ENCODE measurements around the gene MDC1.

The MDC1 gene

GRCh38 chr6:30707281-30707850 is 9.7 kb downstream of the MDC1 start:
- no peak for DNase-seq (ENCODE audit: low read depth in 1 of 2, low spot score in 1 of 2)

GRCh38 chr6:30705620-30706019 is 11.5 kb downstream of the MDC1 start:
- no peak for DNase-seq (ENCODE audit: low read depth in 1 of 2, low spot score in 1 of 2)

- DNase-seq (ENCODE audit: low read depth in 1 of 2, low spot score in 1 of 2), result no peak
These were observed 13.3 kb downstream of the MDC1 start for GRCh38 chr6:30703821-30704220.

- DNase-seq (ENCODE audit: low read depth in 1 of 2, low spot score in 1 of 2), result no peak
These were observed 14.1 kb downstream of the MDC1 start for GRCh38 chr6:30703011-30703410.

GRCh38 chr6:30700340-30700739 is 16.7 kb downstream of the MDC1 start:
- DNase-seq (ENCODE audit: low read depth in 1 of 2, low spot score in 1 of 2), result no peak

GRCh38 chr6:30696432-30696831 is 20.6 kb downstream of the MDC1 start:
- no peak for DNase-seq (ENCODE audit: low read depth in 1 of 2, low spot score in 1 of 2)

- no peak for DNase-seq (ENCODE audit: low read depth in 1 of 2, low spot score in 1 of 2)
These were observed 25.8 kb downstream of the MDC1 start for GRCh38 chr6:30691208-30691847.

- peak; percentile 52 to 71 for DNase-seq (ENCODE audit: low read depth in 1 of 2, low spot score in 1 of 2)
These were observed 26.5 kb downstream of the MDC1 start, which contains the start of gene NRM for GRCh38 chr6:30690403-30691207. TSS of gene NRM (minus strand) at chr6:30690984. CDS start at chr6:30690974, 10 bp downstream.

- no peak for DNase-seq (ENCODE audit: low read depth in 1 of 2, low spot score in 1 of 2)
These were observed 27.1 kb downstream of the MDC1 start for GRCh38 chr6:30689985-30690384.

GRCh38 chr6:30689022-30689865 is 27.8 kb downstream of the MDC1 start:
- DNase-seq (ENCODE audit: low read depth in 1 of 2, low spot score in 1 of 2), result no peak

- DNase-seq (ENCODE audit: low read depth in 1 of 2, low spot score in 1 of 2), result no peak
These were observed 28.5 kb downstream of the MDC1 start for GRCh38 chr6:30688569-30688968.

GRCh38 chr6:30687659-30688431 is 29.2 kb downstream of the MDC1 start:
- no peak for DNase-seq (ENCODE audit: low read depth in 1 of 2, low spot score in 1 of 2)

GRCh38 chr6:30686908-30687658 is 30.0 kb downstream of the MDC1 start:
- DNase-seq (ENCODE audit: low read depth in 1 of 2, low spot score in 1 of 2), result peak; percentile 61 to 70

- peak; percentile 79 to 84 for DNase-seq (ENCODE audit: low read depth in 1 of 2, low spot score in 1 of 2)
These were observed 30.8 kb downstream of the MDC1 start, which contains the start of gene PPP1R18 for GRCh38 chr6:30686009-30686907. TSS of gene PPP1R18 (minus strand) at chr6:30686645. CDS start at chr6:30686018, 627 bp downstream.

- DNase-seq (ENCODE audit: low read depth in 1 of 2, low spot score in 1 of 2), result no peak
These were observed 31.7 kb downstream of the MDC1 start for GRCh38 chr6:30685157-30686008.

GRCh38 chr6:30684386-30685156 is 32.5 kb downstream of the MDC1 start:
- peak in 1 of 2 donors; percentile 40 for DNase-seq (ENCODE audit: low read depth in 1 of 2, low spot score in 1 of 2)

GRCh38 chr6:30683980-30684338 is 33.1 kb downstream of the MDC1 start:
- no peak for DNase-seq (ENCODE audit: low read depth in 1 of 2, low spot score in 1 of 2)

Measured in stimulated activated CD4-positive, alpha-beta T cell treated with anti-CD3 and anti-CD28 coated beads, Interleukin-15, amount 100 ng/mL, for 1 hour (primary cell).